Fibroblast of upper back skin (primary cell): Measurements from ENCODE around the gene SART1.
A peak's percentile ranks its signal among the peaks of the same experiment; 100 is the strongest.

Experiments
- DNase-seq: peaks from one replicate; pipeline ENCODE4 v3.0.0-alpha.2; 2013

SART1 gene, protein sequence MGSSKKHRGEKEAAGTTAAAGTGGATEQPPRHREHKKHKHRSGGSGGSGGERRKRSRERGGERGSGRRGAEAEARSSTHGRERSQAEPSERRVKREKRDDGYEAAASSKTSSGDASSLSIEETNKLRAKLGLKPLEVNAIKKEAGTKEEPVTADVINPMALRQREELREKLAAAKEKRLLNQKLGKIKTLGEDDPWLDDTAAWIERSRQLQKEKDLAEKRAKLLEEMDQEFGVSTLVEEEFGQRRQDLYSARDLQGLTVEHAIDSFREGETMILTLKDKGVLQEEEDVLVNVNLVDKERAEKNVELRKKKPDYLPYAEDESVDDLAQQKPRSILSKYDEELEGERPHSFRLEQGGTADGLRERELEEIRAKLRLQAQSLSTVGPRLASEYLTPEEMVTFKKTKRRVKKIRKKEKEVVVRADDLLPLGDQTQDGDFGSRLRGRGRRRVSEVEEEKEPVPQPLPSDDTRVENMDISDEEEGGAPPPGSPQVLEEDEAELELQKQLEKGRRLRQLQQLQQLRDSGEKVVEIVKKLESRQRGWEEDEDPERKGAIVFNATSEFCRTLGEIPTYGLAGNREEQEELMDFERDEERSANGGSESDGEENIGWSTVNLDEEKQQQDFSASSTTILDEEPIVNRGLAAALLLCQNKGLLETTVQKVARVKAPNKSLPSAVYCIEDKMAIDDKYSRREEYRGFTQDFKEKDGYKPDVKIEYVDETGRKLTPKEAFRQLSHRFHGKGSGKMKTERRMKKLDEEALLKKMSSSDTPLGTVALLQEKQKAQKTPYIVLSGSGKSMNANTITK

GRCh38 chr11:65961267-65962140 is at the start of gene SART1:
SART1 (plus strand) TSS chr11:65961734; CDS start chr11:65961781, 47 bp downstream.
- peak; percentile 99 for DNase-seq

DNA sequence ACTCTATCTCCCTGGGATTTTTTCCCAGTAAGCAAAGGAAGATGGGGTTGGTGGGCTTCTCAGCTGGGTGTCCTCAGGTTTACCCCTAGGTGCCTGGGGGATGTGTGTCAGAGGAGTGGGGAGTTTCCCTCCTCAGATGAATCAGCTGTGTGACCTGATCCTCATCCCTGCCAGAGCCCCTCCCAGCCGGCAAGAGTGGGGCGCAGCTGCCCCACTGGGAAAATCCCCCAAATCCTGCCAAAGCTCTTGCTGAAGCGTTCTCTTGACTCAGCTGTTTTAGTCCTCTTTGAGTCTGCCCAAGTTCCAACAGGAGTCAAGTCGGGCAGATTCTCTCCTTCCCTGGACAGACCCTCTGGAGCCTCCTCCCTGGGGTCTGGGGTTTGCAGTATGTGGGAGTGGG is 48.7 kb upstream of the SART1 start:
- DNase-seq, result no peak

DNA sequence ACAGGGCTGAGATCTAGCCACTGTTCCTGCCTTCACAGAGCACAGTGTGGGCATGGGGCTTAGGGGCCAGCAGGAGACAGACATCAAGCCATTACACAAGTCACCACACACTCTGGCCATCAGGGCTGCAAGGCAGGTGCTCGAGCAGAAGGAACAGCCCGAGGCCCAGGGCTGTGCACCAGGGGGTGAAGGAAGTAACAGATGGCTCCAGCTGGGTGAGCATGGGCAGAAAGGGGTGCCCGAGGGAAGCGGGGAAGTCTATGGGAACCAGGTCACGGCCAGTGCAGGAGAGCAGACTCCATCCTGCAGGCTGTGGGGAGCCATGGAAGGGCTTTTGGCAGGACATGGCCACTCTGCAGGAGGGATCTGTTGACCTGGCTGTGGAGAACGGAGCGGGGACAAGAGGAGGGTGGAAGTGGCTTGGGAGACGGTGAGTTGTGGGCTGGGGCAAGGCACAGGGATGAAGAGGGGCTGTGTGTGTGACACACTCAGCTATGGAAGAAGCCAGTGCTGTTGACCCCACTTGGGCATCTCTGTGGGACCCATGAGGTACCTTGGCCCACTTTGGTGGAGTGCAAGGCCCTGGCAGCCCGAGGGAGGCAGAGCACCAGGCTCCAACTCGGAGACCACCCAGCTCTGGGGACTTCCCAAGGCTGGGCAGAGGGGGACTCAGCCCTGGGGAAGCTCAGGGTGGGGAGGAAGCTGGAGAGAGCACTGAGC is 46.3 kb upstream of the SART1 start:
- DNase-seq, result no peak

DNA sequence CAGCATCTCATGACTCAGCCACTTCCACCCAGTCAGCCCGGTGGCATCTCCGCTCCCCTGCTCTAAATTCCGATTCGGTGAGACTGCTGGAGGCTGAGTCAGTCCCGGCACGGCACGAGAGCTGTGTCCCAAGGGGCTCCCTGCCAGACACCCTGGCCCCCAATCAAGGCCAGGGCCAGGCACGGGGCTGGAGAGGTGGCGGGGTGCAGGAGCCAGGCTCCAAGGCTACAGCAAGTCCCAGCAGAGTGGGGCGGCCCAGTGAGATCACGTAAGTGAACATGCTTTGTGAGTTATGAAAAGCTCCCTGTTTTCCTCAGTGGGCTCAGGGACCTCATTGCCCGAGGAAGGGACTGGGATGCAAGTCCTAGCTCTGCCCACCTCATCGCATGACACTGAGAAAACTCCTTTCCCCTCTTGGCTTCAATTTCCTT is 45.7 kb upstream of the SART1 start:
- DNase-seq, result peak; percentile 98

DNA sequence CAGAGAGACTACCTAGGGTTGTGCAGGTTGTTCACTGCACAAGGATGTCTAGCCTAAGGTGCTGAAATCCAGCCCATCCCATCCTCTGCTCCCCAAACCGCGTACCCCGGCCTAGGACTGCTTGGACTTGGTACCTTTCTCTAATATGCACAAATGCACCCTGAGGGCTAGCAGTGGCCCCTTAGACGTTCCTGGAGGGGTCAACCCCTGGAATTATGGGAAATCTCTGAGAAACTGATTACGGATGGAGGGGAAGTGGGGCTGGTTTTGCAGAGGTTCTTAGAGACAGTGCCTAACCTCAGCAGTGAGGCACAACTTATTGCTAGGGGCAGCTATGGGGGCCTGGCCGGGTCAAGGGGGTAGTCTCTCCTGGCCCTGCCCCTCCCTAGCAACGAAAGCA is 45.1 kb upstream of the SART1 start:
- DNase-seq, result no peak

DNA sequence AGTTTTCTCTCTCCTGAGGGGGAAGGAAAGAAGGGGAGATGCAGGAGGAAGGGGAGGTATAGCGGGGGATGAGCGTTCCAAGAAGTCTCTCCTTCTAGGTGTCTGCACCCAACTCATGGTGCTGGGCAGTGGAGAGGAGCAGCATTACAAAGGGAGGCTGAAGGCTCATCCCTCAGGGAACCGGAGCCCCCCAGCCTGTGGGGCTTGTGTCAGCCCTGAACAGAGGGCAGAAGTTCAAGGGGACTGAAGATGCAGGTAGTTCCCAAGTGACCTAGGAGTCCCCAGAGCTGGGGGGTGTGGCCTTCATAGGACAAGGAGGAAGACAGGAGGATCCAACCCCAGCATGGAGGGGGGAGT is 44.5 kb upstream of the SART1 start:
- DNase-seq, result no peak

- no peak for DNase-seq
Measured at GRCh38 chr11:65917434-65918210, 43.9 kb upstream of the SART1 start.

- no peak for DNase-seq
Measured at GRCh38 chr11:65918211-65919140, 43.1 kb upstream of the SART1 start, which contains the start of gene C11orf68. C11orf68 (minus strand) TSS chr11:65919062; CDS start chr11:65919031, 31 bp downstream.

DNA sequence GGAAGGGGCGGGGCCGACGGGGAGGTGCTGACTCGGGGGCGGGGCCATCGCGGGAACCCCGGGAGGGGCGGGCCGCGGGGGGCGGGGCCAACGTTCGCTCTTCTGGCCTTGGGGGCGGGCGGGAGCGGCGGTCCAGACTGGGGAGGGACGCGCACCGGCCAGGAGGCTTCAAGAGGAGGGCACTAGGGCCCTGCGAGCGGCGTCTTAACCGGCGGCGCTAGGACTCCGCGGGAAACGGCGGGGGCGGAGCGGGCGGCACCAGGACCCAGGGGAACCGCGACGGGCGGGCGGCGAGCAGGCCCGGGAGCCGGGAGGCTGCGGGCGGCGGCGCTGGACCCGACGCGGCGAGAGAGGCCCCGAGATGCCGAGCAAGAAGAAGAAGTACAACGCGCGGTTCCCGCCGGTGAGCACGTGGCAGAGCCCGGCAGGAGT is 42.4 kb upstream of the SART1 start, which contains the start of gene DRAP1:
DRAP1 (plus strand) TSS at position 286 of the 432 bp plus-strand sequence; CDS start at position 362, 76 bp downstream.
- DNase-seq, result peak; percentile 99

DNA sequence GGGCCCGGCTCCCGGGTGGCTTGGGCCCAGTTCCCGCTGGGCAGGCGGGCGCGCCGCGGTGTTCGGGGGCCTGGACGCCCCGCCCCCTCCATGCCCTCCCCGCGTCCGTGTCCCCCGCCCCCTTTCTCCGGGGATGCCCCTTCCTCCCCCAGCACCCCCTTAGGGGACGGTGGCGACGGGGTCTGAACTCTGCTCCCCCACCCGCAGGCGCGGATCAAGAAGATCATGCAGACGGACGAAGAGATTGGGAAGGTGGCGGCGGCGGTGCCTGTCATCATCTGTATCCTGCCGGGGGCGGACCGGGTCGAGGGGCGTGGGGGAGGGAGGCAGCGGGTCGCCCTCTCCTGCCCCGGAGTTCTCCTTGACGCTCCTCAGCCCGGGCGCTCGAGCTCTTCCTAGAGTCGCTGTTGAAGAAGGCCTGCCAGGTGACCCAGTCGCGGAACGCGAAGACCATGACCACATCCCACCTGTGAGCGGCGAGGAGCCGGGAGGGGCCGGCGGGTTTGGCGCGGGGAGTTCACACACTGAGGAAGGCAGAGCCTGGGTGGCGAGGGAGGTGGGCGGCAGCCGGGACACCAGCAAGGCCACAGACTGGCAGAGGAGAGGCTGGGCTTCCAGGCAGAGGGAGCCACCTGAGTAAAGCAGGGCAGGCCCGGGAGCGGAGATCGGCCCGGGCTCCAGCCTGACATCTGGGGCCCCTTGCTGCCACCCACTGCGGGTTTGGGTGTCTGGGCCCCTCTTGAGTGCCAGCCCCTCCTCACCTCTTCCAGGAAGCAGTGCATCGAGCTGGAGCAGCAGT is 41.8 kb upstream of the SART1 start:
- DNase-seq, result no peak

DNA sequence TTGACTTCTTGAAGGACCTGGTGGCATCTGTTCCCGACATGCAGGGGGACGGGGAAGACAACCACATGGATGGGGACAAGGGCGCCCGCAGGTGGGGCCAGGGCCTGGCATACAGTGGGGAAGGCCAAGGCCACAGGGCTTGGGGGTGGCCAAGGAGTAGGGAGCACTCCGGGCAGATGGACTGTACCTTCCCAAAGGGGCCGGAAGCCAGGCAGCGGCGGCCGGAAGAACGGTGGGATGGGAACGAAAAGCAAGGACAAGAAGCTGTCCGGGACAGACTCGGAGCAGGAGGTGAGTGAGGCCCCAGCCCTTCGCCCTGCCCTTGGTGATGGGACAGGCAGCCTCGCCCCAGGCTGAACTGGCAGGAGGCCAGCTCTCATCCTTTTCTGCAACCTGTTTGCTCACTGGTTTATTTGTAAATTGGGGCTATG is 41.1 kb upstream of the SART1 start:
- no peak for DNase-seq

DNA sequence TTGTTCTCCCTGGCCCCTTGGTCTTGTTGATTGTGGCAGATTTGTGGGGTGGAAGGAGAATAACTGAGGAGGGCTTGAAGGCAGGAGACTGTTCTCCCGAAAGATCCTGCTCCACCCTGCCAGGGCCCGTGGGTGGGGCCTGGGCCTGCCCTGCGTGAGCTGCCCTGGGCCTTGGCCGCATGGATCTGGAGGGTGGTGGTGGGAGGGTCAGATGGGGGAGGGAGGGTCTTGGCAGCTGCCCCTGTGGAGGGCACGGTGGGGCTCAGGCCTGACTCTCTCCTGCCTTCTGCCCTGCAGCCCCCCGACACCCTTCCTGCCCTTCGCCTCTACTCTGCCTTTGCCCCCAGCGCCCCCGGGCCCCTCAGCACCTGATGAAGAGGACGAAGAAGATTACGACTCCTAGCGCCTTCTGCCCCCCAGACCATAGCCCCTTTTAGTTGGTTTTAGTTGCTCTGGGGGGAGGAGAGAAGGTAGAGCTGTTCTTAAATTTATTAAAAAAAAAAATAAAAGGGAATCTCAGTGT is 40.4 kb upstream of the SART1 start:
- DNase-seq, result no peak

GRCh38 chr11:65921876-65922275 is 39.7 kb upstream of the SART1 start:
- DNase-seq, result no peak

DNA sequence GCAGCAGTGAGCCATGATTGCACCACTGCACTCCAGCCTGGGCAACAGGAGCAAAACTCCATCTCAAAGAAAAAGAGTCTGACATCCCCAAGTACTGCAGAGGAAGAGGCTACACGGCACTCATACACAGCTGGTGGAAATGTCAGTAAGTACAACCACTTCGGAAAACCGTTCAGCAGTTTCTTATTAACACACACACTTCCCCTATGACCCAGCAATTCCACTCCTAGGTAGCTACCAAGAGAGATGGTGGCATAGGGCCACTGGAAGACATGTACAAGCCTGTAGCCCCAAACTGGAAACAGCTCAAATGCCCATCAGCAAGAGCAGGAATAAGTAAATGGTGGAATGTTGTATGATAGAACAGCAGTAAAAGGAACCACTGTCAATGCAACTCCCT is 39.0 kb upstream of the SART1 start:
- DNase-seq, result no peak

DNA sequence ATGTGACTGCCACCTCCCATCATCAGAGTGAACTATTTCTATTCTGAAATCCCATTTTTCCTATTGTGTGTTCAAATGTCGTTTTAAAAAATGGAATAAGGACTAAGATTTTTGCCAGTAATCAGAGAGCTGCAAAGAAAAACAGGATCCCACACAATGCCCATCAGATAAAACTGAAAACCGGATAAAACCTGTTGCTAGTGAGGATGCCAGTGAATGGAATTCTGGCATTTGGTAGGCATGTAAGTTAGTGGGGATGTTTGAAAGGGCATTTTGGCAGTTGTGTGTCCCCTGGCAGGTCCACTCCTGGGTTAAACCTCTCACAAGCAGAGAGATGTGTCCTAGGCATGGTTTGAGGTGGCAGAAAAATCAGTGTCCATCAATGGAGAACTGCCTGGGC is 36.1 kb upstream of the SART1 start:
- no peak for DNase-seq

GRCh38 chr11:65927904-65928397 is 33.6 kb upstream of the SART1 start:
- DNase-seq, result no peak

DNA sequence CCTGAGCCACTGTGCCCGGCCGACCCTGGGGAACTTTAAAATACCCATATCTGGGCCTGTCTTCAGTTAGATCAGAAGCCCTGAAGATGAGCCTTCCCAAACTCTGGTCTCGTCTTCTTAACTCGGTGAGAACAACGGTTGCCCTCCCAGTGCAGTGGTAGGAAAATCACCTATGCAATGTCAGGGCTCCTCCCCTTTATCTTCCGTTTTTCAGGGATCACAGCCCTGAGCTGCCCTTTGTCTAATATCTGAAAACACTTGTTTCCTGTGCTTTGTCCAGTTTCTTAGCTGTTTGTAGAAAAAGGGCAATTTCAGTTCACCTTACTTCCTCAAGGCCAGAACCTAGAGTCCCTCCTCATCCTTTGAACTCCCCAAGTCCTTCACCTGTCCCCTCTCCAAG is 32.9 kb upstream of the SART1 start:
- no peak for DNase-seq

GRCh38 chr11:65931773-65932557 is 29.6 kb upstream of the SART1 start:
- no peak for DNase-seq
